ENCODE results near the gene CDSN.

GRCh38 chr6:31144970-31145340 is 24.7 kb upstream of the CDSN start:
- TF ChIP-seq EZH2 (IDR thresholded peaks at IDR 0.05; ENCODE audit: insufficient read depth, poor library complexity, severe bottlenecking) (no peak), EZH2phosphoT487 (IDR thresholded peaks at IDR 0.05; ENCODE audit: insufficient read depth, low read depth) (no peak)

All from GM23248 (cell line).